Measurements from ENCODE around the gene ZNF668.

GRCh38 chr16:31023252-31023602 is 50.8 kb downstream of the ZNF668 start:
- TF ChIP-seq POLR2A (IDR thresholded peaks at IDR 0.05) (no peak), CTCF (IDR thresholded peaks at IDR 0.05) (no peak)
